Measurements from ENCODE around the gene RAD51B. TPM values are rescaled to one million over a fixed set of nuclear protein-coding genes. Genes with fewer than 3 reads are reported as not detected.

The RAD51B gene
- total and polyA plus RNA-seq, 9 of the 15 experiments (the other 6 are each of a cell fraction or from before 2014, with no cell fraction given) = 8.5 to 17.3 (median 11.3) TPM

- no peak for TF ChIP-seq SFPQ (IDR thresholded peaks at IDR 0.05; ENCODE audit: low read depth, low read length)
- no peak for TF ChIP-seq DPF2 (IDR thresholded peaks at IDR 0.05)
- no peak for TF ChIP-seq ZNF263 (CRISPR knock-in tag; IDR thresholded peaks at IDR 0.05; ENCODE audit: borderline replicate concordance)
- TF ChIP-seq ZNF511 (CRISPR knock-in tag; IDR thresholded peaks at IDR 0.05) = no peak
- TF ChIP-seq HMGXB4 (CRISPR knock-in tag; IDR thresholded peaks at IDR 0.05) = no peak
- TF ChIP-seq THAP12 (CRISPR knock-in tag; IDR thresholded peaks at IDR 0.05) = no peak
- no peak for TF ChIP-seq ZNF785 (CRISPR knock-in tag; IDR thresholded peaks at IDR 0.05)
- TF ChIP-seq ZNF324 (CRISPR knock-in tag; IDR thresholded peaks at IDR 0.05) = no peak
- TF ChIP-seq ZSCAN32 (CRISPR knock-in tag; IDR thresholded peaks at IDR 0.05) = no peak
- no peak for TF ChIP-seq ERF (CRISPR knock-in tag; IDR thresholded peaks at IDR 0.05)
- no peak for TF ChIP-seq NELFE (IDR thresholded peaks at IDR 0.05; ENCODE audit: insufficient read depth, insufficient read length)
- no peak for TF ChIP-seq RAD51 (IDR thresholded peaks at IDR 0.05; ENCODE audit: borderline replicate concordance, low read depth)
- no peak for TF ChIP-seq MNT (conservative IDR thresholded peaks at IDR 0.05)
- TF ChIP-seq ZNF408 (CRISPR knock-in tag; IDR thresholded peaks at IDR 0.05; ENCODE audit: low read depth) = no peak
These were observed 767.5 kb downstream of the RAD51B start (continued) for GRCh38 chr14:68586896-68587751.

All from K562 (cell line).